ENCODE measurements around the gene VRK2.
"Not testable (repeated sequence)": the region's sequence is repeated elsewhere in the genome, so short reads cannot be mapped to it uniquely, and the experiment has no call there.

The VRK2 gene

DNA sequence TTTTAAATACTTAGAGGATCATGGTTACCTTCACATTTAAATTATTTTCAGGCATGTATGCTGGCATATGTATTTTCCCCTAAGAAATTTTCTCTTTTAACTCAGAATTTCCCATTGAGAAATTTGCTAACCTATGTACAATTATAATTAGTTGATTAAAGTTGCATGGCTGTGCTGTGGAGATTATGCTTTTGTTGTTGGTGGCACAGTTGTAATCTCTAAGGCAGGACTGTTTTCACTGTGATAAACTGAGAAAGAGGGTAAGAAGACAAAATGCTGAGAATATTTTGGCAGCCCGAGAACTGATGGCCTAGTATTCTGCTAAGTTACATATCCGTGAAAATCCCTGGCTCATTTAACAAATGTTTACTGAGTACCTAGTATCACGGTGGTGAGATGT, 1.4 kb downstream of the VRK2 start:
- no peak for DNase-seq (ENCODE audit: low read depth, low spot score)
- H3K4me3 ChIP-seq (ENCODE audit: low read length), result no peak overlapping the region

DNA sequence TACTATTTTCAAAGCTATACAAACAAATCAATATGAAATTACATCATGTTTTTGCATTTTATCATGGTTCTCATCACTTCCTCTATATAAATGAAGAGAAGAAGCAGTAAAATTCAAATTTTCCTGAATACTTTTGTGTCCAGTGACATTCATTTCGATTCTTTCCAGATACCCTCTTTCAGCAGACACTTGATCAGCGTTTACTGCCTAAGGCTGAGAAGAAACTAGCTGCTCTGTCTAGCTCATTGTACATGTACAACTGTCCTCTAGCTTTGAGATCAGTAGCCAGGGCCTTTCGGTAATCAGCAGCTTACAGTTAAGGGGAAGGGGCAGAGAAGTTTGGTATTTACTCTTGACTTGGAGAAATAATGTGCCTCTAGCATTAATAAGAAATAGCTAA, 4.8 kb downstream of the VRK2 start:
- no peak overlapping the region for H3K4me3 ChIP-seq (ENCODE audit: low read length)
- DNase-seq (ENCODE audit: low read depth, low spot score), result no peak

DNA sequence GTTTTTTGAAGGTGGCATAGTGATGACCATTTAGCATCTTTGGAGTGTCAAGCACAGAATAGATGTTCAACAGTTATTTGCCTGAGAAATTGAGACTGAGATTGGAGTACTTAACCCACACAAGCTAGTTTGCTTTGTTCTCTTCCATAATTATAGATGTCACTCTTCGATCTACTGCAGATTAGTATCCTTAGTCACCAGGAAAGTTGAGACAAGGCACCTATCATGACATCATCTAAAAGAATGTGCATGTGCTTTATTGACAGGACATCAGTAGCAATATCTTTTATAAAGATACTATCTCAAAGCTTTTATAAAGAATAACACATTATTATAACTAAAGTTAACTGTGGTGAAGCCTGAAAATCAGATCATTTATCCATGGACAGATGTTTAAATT, 6.4 kb downstream of the VRK2 start:
- no peak for DNase-seq (ENCODE audit: low read depth, low spot score)
- no peak overlapping the region for H3K4me3 ChIP-seq (ENCODE audit: low read length)

DNA sequence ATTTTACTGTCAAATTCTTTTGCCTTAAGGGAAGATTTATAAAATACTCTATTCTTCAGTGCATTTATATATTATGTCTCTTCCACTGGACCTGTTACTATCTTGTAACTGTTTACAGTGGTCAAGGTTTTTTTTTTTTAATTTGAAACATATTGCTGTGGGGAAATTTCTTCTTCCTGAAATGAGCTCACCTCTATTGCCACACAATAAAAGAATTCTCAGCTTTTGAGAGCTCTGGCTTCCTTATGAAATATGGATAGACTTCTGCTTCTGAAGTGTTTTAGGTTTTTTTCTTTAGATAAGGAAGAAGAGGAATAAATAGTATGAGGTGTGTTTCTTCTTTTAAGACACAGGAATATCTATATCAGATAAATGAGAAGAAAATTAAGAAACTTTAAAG, 7.7 kb downstream of the VRK2 start:
- no peak overlapping the region for H3K4me3 ChIP-seq (ENCODE audit: low read length)
- no peak for DNase-seq (ENCODE audit: low read depth, low spot score)

DNA sequence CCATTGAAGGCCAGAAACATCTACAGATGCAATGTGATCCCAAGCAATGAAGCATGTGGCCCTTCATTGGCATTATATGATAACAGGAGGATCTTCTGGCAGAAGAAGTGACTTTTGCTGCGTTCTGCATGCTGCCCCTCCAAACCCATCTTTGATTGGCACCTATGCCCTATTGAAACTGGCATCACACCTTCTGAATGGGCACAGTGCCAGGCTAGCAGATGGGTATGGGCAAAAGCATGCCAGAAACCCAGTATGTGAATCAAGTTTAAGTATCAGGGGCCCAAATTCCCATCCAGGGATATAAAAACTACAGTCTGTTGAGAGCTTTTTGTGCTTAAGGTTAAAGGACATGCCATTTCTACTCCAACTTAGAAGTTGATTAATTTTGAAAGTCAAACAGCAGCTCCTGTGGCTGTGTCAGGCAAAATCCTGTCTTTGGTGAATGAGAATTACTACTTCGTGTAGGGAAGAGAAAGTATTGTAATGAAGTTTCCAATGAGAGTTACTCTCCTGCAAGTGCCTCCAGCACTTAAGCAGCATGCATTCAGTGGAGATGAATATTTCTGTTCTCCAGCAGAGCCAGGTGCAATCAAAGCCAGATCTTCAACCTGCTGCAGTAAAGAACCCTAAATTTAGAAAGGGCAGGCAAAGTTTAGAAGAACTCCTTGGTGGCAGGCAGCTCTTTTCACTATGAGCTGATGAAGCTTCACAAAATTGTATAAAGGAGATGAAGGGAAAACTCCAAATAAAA, 8.6 kb downstream of the VRK2 start:
- DNase-seq (ENCODE audit: low read depth, low spot score), result no peak

DNA sequence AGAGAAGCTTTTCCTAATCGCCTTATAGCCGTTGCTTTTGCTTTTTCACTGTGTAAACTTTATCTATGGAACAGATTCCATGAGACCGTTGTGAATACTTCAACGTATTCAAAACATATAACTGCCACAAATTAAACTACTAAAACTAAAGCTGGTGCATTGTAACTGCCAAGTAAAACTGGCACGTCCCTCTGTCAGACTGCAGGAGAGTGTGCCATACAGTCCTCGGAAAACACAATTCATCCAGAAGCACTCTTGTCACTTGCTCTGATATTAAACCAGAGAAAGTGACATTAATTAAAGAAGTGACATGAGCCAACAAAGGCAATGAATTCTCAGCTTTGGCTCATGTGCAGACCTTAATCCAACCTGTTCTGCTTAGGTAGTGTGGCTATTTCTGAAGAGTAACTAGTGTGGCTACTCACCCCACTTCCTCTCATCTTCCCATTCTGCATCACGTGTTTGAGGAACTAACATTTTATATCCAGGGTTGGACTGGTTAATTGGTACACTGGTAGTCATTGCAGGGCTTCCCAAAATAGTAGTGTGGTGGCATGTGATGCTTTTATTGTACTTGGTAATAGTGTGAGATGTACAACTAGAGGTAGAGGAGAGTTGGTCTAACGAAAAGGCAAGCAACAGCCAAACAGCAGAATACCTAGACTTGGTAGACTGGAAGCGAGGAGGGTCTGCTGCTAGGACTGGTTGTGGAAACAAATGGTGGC, 9.7 kb downstream of the VRK2 start:
- DNase-seq (ENCODE audit: low read depth, low spot score), result no peak
- no peak overlapping the region for H3K4me3 ChIP-seq (ENCODE audit: low read length)

More for the DNA sequence above, 8.6 kb downstream of the VRK2 start:
- no peak overlapping the region for H3K4me3 ChIP-seq (ENCODE audit: low read length)

DNA sequence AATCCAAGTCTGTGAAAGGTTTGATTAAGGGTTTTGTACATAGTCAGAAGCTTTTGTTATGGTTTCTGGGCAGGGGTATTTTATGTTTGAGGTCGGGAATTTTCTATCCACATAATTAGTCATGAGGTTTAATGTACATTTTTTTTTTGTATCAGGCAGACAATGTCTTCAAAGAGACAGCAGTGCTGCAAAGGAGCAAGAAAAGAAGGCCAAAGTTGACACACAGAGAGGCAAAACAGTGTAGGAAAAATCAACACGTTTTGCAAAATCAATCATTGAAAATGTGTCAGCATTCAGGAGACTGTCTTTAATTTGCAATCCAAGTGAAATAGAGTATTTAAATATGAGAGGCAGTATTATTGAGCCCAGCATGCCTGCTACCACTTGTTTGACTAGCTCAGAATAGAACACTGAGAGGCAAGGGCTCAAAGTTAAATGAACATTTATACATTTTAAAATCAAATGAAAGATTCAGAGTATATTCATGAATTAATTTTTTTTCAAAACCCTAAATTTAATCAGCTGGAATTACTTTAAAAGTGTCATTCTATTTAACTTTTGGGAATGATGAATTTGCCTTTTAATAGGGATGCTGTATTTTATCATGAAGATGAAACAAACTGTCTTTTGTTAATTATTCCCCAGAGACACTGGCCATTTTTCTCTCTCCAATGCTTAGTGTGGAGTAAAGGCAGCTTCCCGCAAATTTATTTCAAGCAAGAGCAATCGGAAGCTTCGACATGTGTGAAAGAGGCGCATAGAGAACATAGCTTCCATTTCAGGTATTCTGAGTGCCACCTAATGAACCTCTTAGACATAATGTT, 11.3 kb downstream of the VRK2 start:
- no peak for DNase-seq (ENCODE audit: low read depth, low spot score)
- no peak overlapping the region for H3K4me3 ChIP-seq (ENCODE audit: low read length)

DNA sequence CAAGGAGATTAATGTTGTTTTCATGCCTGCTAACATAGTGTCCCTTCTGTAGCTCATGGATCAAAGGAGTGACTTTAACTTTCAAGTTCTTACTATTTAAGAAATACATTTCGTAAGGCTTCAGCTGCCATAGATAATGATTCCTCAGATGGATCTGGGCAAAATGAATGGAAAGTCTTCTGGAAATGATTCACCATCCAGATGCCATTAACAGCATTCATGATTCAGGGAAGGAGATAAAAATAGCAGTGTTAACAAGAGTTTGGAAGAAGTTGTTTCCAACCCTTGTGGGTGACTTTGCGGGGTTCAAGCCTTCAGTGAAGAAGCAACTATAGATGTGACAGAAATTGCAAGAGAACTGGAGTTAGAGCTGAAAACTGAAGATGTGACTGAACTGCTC, 17.0 kb downstream of the VRK2 start:
- no peak for DNase-seq (ENCODE audit: low read depth, low spot score)
- no peak overlapping the region for H3K4me3 ChIP-seq (ENCODE audit: low read length)

DNA sequence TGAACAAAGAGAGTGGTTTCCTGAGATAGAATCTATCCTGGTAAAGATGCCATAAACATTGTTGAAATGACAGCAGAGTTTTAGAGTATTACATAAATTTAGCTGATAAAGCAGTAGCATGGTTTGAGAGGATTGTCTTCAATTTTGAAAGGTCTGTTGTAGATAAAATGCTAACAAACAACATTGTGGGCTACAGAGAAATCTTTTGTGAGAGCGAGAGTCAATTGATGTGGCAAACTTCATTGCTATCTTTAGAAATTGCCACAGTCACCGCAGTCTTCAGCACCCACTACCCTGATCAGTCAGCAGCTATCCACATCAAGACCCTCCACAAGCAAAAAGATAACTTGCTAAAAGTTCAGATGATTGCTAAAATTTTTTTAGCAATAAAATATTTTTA, 17.5 kb downstream of the VRK2 start:
- DNase-seq (ENCODE audit: low read depth, low spot score), result peak; percentile 59

DNA sequence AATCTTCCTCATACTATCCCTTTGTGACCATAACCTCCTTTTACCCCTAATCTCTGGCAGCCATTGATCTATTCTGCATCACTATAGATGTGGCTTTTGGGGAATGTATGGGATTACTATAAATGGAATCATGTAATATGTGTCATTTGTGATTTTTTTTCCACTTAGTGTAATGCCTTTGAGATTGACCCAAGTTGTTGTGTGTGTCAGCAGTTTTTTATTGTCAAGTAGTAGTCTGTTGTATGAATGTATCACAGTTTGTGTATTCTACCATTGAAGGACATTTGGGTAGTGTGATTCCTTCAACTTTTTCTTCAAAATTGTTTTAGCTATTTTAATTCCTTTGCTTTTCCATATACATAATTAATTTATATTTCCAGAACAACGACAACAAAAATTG, 18.6 kb downstream of the VRK2 start:
- DNase-seq (ENCODE audit: low read depth, low spot score), result no peak
- no peak overlapping the region for H3K4me3 ChIP-seq (ENCODE audit: low read length)

More for the DNA sequence above, 17.5 kb downstream of the VRK2 start:
- no peak overlapping the region for H3K4me3 ChIP-seq (ENCODE audit: low read length)

DNA sequence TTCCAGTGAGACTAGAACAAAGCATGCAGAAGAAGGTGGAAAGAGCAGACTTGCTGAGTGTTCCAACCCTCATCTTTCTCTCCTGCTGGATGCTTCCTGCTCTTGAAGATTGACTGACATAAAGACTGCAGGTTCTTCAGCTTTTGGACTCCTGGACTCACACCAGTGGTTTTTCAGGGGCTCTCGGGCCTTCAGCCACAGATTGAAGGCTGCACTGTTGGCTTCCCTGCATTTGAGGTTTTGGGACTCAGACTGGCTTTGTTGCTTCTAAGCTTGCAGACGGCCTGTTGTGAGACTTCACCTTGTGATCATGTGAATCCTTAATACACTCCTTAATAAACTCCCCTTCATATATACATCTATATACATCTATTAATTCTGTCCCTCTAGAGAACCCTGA, 20.4 kb downstream of the VRK2 start:
- H3K4me3 ChIP-seq (ENCODE audit: low read length), result no peak overlapping the region
- no peak for DNase-seq (ENCODE audit: low read depth, low spot score)

DNA sequence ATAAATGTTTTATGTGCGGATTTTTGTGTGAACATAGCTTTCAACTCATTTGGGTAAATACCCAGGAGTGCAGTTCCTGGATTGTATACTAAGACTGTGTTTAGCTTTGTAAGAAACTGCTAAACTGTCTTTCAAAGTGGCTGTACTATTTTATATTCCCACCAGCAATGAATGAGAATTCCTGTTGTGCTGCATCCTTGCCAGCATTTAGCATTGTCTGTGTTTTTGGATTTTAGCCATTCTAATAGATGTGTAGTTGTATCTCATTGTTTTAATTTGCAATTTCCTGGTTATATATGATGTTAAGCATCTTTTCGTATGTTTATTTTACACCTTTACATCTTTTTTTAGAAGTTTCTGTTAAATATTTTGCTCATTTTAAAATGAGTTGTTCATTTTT, 24.2 kb downstream of the VRK2 start:
- no peak for DNase-seq (ENCODE audit: low read depth, low spot score)
- H3K4me3 ChIP-seq (ENCODE audit: low read length), result no peak overlapping the region

DNA sequence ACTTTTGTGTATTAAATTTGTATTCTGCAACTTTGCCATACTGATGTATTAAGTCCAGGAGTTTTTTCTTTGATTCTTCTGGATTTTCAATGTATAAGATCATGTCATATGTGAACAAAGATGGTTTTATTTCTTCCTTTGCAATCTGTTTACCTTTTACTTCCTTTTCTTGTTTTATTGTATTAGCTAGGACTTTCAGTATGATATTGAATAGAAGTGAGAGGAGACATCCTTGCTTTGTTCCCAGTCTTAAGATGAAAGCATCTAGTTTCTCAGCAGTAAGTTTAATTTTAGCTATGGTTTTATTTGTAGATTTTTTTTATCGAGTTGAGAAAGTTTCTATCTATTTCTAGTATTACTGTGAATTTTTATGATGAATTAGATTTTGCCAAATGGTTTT, 25.5 kb downstream of the VRK2 start:
- no peak for DNase-seq (ENCODE audit: low read depth, low spot score)
- H3K4me3 ChIP-seq (ENCODE audit: low read length), result no peak overlapping the region

DNA sequence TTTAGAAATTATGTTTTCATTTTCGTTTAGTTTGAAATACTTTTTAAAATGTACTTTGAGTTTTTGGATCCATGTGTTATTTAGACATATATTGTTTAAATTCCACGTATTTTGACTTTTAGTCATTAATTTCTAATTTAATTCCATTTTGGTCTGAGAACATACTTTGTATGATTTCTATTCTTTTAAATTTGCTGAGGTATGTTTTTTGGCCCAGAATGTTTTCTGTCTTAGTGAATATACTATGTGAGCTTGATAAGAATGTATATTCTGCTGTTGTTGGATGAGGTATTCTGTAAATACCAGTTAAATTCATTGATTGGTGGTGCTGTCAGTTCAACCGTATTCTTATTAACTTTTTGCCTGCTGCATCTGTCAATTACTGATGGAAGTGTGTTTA, 26.4 kb downstream of the VRK2 start:
- H3K4me3 ChIP-seq (ENCODE audit: low read length), result no peak overlapping the region
- no peak for DNase-seq (ENCODE audit: low read depth, low spot score)

DNA sequence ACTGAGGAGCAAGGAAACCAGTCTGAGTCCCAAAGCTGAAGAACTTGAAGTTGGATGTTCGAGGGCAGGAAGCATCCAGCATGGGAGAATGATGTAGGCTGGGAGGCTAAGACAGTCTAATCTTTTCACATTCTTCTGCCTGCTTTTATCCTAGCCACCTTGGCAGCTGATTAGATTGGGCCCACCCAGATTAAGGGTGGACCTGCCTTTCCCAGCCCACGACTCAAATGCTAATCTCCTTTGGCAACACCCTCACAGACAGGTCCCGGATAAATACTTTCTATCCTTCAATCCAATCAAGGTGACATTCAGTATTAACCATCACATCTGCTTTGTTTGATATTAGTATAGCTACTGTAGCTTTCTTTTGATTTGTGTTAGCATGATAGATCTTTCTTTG, 27.1 kb downstream of the VRK2 start:
- H3K4me3 ChIP-seq (ENCODE audit: low read length), result no peak overlapping the region
- DNase-seq (ENCODE audit: low read depth, low spot score), result no peak

DNA sequence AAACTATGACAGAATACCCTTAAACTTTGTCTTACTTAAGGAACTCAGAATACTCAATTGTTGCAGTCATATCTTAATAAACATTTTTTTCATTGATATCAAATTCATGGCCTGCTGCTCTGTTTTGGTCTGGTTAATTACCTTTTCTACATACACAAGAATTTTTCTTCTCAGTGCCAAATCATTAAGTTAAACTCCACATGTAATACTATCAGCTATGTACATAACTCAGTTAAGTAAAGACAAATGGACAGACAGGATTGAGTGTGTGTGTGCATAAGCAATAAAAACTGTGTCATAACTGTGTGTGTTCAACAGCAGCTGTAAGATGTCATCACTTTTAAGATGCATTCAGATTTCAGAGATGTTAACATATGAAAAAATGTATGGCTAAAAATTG, 34.4 kb downstream of the VRK2 start:
- DNase-seq (ENCODE audit: low read depth, low spot score), result no peak
- H3K4me3 ChIP-seq (ENCODE audit: low read length), result no peak overlapping the region

DNA sequence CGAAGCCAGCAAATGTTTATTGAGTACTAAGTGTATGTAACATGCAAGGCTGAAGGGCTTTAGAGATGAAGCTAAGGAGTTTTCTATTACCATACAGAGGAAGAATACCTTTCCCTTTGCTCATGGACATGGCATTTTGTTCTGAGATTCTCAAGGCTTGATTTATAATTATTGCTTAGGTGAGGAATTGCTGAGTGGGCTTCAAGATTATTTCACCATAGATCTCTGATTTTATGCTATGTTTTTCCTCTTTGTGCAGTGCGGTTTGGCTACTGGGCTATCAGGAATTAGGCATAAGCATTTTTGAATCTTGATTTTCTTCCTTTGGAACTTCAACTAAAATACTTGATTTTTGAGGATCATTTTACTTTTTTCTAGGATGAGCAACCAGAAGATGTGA, 42.5 kb downstream of the VRK2 start:
- DNase-seq (ENCODE audit: low read depth, low spot score), result no peak
- H3K4me3 ChIP-seq (ENCODE audit: low read length), result no peak overlapping the region

DNA sequence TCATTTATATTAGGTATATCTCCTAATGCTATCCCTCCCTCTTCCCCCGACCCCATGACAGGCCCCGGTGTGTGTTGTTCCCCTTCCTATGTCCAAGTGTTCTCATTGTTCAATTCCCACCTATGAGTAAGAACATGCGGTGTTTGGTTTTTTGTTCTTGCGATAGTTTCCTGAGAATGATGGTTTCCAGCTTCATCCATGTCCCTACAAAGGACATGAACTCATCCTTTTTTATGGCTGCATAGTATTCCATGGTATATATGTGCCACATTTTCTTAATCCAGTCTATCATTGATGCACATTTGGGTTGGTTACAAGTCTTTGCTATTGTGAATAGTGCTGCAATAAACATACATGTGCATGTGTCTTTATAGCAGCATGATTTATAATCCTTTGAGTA, 46.2 kb downstream of the VRK2 start:
- H3K4me3 ChIP-seq (ENCODE audit: low read length); DNase-seq (ENCODE audit: low read depth, low spot score): not testable (repeated sequence)

DNA sequence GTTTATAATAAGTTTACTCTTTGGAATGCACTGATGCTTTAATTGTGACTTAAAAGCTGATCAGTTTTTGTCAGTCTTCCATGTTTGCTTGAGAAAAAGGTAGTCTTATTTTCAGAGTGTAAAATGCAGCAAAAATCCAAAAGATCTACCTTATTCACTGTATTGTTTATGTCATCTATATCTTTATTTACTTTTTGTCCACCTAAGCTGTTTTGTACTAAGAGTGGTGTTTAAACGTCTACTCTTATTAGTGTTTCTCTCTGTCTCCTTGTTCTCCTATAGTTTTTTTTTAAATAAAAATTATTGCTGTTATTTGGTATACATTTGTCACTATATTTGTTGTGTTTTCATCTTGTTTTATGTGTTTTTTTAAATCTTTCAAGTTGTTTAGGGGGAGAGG, 50.4 kb downstream of the VRK2 start:
- DNase-seq (ENCODE audit: low read depth, low spot score), result no peak
- H3K4me3 ChIP-seq (ENCODE audit: low read length), result no peak overlapping the region

Data from Jurkat, Clone E6-1 (cell line).